ENCODE results near the gene HBEGF.

DNA sequence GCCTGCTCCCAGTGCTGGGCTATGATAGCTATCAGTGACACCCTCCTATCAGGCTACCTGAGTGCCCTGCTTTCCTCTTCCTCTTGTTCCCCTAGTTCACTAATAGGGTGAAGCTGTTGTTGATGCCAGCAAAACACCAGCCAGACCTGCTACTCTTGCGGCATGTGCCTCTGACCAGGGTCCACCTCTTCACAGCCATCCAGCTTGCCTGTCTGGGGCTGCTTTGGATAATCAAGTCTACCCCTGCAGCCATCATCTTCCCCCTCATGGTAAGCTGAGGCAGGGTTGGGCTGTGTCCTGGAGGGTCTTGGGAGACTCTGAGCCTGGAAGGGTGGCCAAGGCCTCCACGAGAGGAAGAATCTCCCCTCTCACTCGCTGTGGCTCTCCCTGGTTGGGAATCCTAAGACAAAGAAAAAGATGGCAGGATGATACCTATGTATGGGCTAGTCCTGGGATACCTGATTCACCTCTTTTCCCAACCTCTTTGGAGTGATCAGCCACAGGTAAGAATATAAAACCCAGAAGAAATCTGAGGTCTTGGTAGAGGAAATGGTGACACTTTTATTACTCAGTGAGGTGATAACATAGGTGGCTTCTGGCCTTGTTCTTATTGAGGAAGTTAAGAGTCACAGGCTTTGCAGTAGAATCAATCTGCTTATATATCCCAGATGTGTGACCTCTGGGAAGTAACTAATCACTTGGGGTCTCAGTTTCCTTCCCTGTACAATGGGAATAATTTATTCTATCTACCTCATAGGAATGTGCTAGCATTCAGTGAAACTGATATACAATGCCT lies 25.2 kb upstream of the HBEGF start:
- TF ChIP-seq, protein P1, sequence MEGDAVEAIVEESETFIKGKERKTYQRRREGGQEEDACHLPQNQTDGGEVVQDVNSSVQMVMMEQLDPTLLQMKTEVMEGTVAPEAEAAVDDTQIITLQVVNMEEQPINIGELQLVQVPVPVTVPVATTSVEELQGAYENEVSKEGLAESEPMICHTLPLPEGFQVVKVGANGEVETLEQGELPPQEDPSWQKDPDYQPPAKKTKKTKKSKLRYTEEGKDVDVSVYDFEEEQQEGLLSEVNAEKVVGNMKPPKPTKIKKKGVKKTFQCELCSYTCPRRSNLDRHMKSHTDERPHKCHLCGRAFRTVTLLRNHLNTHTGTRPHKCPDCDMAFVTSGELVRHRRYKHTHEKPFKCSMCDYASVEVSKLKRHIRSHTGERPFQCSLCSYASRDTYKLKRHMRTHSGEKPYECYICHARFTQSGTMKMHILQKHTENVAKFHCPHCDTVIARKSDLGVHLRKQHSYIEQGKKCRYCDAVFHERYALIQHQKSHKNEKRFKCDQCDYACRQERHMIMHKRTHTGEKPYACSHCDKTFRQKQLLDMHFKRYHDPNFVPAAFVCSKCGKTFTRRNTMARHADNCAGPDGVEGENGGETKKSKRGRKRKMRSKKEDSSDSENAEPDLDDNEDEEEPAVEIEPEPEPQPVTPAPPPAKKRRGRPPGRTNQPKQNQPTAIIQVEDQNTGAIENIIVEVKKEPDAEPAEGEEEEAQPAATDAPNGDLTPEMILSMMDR (IDR thresholded peaks at IDR 0.05) = no peak
- TF ChIP-seq POLR2A (IDR thresholded peaks at IDR 0.05) = no peak
- no peak for TF ChIP-seq EP300 (IDR thresholded peaks at IDR 0.05)

All from tibial nerve (tissue), 4 donors.